Adrenal gland (tissue), 5 donors: ENCODE measurements around the gene MKRN2.

Experiments
- POLR2A ChIP-seq, 2 donors: fragments of 450-650 bp; IDR thresholded peaks; one replicate each; pipeline ENCODE4 v1.6.1; 2017; ENCODE audit warnings: antibody characterized with exemption in 2 of 2, mild to moderate bottlenecking in 2 of 2, moderate library complexity in 1 of 2
- TF ChIP-seq, protein P1 (sequence below), 6 experiments: fragments of 450-650 bp in 4 of 6; fragments of 200-600 bp in 2 of 6; sonication (generic) in 1 of 6; IDR thresholded peaks; 1 replicate in 5 of 6; 2 replicates in 1 of 6; pipeline versions ENCODE4 v1.5.1 to v1.8.0; 2016 to 2021; ENCODE audit warnings: antibody characterized with exemption in 6 of 6, mild to moderate bottlenecking in 2 of 6, moderate library complexity in 1 of 6
- donor health status: DM: no; HTN: no; CAD: no.

DNA sequence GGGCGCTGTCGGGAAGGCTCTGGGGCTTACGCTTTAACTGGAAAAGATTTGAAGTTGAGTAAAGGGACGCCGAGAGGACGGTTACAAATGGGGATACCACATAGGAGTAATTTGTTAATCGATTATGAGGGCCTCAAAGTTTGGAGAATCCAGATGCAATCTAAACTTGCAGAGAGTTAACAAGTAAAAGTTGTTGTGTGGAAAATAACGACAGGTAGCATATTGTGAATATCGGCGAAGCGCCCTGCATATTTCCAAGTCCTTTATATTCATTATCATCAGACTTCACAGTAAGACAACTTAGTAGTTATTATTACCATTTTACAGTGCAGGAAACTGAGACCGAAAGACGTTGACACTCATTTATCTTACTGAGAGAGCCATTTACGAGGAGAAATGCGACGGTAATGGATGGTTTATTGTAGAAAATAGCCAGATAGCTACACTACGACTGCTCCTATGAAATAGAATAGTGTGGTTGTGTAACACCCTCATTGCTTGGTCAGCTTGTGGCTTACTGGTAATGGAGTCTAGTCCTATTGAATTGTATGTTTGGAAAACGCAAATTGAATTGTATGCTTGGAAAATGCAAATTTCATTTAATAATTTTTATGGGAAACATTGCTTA, 700 bp downstream of the MKRN2 start:
- TF ChIP-seq, protein P1, sequence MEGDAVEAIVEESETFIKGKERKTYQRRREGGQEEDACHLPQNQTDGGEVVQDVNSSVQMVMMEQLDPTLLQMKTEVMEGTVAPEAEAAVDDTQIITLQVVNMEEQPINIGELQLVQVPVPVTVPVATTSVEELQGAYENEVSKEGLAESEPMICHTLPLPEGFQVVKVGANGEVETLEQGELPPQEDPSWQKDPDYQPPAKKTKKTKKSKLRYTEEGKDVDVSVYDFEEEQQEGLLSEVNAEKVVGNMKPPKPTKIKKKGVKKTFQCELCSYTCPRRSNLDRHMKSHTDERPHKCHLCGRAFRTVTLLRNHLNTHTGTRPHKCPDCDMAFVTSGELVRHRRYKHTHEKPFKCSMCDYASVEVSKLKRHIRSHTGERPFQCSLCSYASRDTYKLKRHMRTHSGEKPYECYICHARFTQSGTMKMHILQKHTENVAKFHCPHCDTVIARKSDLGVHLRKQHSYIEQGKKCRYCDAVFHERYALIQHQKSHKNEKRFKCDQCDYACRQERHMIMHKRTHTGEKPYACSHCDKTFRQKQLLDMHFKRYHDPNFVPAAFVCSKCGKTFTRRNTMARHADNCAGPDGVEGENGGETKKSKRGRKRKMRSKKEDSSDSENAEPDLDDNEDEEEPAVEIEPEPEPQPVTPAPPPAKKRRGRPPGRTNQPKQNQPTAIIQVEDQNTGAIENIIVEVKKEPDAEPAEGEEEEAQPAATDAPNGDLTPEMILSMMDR (IDR thresholded peaks at IDR 0.05), result no peak
- no peak for TF ChIP-seq POLR2A (IDR thresholded peaks at IDR 0.05)
